Measurements from ENCODE around the gene MMRN1.
A peak's percentile ranks its signal among the peaks of the same experiment; 100 is the strongest.

MMRN1 gene, protein sequence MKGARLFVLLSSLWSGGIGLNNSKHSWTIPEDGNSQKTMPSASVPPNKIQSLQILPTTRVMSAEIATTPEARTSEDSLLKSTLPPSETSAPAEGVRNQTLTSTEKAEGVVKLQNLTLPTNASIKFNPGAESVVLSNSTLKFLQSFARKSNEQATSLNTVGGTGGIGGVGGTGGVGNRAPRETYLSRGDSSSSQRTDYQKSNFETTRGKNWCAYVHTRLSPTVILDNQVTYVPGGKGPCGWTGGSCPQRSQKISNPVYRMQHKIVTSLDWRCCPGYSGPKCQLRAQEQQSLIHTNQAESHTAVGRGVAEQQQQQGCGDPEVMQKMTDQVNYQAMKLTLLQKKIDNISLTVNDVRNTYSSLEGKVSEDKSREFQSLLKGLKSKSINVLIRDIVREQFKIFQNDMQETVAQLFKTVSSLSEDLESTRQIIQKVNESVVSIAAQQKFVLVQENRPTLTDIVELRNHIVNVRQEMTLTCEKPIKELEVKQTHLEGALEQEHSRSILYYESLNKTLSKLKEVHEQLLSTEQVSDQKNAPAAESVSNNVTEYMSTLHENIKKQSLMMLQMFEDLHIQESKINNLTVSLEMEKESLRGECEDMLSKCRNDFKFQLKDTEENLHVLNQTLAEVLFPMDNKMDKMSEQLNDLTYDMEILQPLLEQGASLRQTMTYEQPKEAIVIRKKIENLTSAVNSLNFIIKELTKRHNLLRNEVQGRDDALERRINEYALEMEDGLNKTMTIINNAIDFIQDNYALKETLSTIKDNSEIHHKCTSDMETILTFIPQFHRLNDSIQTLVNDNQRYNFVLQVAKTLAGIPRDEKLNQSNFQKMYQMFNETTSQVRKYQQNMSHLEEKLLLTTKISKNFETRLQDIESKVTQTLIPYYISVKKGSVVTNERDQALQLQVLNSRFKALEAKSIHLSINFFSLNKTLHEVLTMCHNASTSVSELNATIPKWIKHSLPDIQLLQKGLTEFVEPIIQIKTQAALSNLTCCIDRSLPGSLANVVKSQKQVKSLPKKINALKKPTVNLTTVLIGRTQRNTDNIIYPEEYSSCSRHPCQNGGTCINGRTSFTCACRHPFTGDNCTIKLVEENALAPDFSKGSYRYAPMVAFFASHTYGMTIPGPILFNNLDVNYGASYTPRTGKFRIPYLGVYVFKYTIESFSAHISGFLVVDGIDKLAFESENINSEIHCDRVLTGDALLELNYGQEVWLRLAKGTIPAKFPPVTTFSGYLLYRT
- total RNA-seq: 0 to 1.2 (median 0.05) reads per million in 3 experiments

DNA sequence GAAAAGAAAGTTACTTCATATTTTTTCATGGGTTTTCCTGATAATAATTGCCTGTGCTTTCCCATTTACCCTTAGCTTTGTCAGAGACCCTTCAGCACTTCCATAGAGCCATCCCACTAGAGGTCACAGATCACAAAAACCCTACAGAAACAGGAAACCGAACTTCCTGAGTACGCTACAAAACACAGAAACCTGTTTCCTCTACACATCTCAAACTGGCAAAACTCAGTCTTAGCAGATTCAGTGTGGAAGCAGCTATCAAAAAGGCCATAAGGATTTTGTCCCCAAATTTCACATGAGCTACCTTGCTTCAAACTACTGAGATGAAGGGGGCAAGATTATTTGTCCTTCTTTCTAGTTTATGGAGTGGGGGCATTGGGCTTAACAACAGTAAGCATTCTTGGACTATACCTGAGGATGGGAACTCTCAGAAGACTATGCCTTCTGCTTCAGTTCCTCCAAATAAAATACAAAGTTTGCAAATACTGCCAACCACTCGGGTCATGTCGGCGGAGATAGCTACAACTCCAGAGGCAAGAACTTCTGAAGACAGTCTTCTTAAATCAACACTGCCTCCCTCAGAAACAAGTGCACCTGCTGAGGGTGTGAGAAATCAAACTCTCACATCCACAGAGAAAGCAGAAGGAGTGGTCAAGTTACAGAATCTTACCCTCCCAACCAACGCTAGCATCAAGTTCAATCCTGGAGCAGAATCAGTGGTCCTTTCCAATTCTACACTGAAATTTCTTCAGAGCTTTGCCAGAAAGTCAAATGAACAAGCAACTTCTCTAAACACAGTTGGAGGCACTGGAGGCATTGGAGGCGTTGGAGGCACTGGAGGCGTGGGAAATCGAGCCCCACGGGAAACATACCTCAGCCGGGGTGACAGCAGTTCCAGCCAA is at the start of gene MMRN1:
Gene MMRN1 (plus strand): TSS at position 206 of the 902 bp plus-strand sequence. CDS start 118 bp downstream, at position 324.
- peak; percentile 0 for DNase-seq

DNA sequence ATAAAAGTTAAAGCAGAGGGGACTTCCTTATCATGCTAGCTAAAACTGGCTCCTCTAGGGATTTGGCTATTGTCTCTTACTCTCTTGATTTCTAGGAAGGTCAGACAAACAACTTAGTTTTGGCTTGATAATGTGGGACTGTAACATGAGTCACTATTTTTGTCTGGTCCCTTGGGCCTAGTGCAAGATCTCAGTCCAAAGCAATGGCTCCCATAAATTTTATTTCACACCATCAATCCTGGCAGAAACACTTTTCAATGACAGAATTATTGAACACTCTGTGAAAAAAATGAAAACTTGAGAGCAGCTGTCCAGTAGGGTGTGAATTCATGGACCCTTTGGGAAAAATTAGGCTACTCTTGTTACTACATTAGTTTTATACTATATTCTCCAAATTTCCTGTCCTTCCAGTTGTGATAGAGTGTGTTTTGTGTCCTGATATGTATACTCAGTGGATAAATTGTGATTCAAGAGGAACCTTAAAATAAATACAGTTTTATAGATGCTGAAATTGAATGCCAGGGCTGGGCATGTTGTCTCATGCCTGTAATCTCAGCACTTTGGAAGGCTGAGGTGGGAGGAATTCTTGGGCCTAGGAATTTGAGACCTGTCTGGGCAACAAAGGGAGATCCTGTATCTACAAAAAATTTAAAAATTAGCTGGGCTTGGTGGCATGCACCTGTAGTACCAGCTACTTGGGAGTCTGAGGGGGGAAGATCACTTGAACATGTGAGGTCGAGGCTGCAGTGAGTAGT is 46.9 kb upstream of the MMRN1 start:
- DNase-seq: no peak

GRCh38 chr4:89855236-89855635 is 39.4 kb upstream of the MMRN1 start:
- DNase-seq: no peak

GRCh38 chr4:89860971-89861370 is 33.7 kb upstream of the MMRN1 start:
- no peak for DNase-seq

- DNase-seq: no peak
Observed at GRCh38 chr4:89863533-89863932, 31.1 kb upstream of the MMRN1 start.

DNA sequence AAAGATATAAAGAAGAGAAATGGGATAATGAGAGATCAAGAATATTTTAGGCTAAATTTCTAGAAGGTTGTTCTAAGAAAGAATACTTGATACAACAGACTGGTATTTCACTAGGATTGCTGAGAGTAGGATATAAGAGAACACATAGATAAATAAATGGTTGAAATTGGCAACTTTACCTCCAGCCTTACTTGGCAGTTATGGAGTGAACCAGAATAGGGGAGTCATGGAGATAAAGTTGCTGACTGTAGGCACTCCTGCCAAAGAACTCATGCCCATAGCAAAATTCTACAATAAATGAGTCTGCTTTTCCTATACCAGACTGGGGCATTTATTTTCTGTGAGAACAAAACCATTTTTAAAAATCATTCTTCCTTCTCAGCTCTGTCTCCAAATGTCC is 26.4 kb upstream of the MMRN1 start:
- no peak for DNase-seq

GRCh38 chr4:89868999-89869589 is 25.6 kb upstream of the MMRN1 start:
- no peak for DNase-seq

DNA sequence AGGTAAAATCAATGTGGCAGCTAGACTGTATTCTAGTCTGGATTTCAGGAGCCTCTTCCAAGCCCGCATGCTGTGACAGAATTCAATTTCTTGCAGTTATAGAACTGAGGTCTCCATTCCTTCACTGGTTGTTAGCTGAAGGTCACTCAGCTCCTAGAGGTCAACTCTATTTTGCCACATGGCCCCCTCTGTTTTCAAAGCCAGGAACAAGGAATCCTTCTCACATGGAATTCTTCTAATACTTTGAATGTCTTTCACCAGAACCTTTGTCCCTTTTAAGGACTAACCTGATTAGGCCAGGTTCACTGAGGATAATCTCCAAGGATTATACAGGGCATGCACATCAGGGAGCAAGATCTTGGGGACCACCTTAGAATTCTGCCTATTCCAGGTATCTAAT is 23.4 kb upstream of the MMRN1 start:
- DNase-seq: no peak

DNA sequence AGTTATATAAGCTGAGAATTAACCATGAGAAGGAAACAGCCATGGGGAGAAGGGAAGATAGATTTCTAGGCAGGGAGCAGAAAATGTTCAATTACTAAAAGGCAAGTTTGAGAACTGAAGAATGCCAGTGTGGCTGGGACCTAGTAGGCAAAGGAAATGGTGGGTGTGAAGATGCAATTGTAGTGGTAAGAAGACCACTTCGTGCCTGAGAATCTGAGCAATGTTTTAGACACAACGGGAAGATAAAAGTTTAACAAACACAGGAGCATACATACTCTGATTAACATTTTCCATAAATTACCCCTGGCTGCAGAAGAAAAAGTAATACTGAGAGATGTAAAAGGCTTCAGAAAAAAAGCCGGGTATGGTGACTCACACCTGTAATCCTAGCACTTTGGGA is 18.1 kb upstream of the MMRN1 start:
- no peak for DNase-seq

GRCh38 chr4:89878611-89879010 is 16.0 kb upstream of the MMRN1 start:
- DNase-seq: no peak

DNA sequence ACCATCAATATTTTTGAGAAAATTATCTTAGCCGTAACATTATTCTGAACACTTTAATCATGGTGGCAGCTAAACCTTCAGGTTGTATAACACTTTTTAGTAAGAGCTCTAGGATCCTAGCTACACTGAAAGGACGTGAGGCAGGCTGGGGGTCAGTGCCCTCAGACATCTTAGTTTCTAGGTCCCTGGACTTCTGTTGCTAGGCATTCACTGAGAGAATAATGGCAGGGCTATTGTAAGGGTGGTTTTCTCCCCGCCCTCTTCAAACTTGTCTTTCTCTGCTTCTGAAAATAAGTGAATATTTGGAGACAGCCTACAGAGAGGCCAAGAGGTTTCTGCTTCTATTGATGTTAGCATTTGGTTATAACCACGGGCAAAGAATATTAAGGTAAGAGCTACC is 15.4 kb upstream of the MMRN1 start:
- DNase-seq: no peak

GRCh38 chr4:89889289-89889688 is 5.4 kb upstream of the MMRN1 start:
- DNase-seq: no peak

- no peak for DNase-seq
Observed at GRCh38 chr4:89897867-89898266, 3.2 kb downstream of the MMRN1 start.

DNA sequence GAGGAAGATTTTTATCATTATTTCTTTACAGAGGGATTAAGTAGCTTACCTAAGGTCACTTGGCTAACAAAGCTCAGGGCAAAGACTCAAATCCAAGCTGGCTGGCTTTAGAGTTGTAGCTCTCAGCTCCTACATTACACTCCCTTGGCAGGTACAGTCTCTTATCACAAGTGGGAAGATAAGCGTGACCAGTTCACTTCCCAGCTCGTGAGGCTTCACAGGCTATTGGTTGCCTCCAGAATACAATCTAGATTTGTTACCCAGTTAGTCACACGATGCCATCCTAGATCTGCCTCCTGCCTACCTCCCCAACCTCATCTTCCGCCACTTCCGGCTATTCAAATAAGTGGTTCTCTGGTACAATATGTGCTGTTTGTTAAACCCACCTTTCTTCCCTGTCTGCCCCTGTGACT is 3.7 kb downstream of the MMRN1 start:
- DNase-seq: no peak

DNA sequence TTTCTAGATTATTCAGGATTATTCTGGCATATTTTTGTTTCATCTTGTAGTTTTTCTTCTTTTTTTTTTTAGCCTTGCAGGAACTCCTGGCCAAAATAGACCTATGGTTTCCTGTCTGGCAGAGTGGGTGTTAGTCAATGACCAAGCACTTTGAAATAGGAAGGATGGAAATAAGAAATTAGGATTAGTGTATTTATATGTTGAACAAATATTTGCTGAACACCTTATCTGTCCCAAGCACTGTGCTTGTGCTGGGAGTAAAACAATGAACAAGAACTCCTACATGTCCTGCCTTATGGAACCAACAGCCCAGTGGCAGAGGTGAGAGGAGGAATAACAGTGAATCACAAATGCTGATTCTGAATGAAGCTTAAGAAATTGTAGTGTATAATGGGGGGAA is 4.5 kb downstream of the MMRN1 start:
- no peak for DNase-seq

- DNase-seq: no peak
Observed at GRCh38 chr4:89899854-89900253, 5.2 kb downstream of the MMRN1 start.

DNA sequence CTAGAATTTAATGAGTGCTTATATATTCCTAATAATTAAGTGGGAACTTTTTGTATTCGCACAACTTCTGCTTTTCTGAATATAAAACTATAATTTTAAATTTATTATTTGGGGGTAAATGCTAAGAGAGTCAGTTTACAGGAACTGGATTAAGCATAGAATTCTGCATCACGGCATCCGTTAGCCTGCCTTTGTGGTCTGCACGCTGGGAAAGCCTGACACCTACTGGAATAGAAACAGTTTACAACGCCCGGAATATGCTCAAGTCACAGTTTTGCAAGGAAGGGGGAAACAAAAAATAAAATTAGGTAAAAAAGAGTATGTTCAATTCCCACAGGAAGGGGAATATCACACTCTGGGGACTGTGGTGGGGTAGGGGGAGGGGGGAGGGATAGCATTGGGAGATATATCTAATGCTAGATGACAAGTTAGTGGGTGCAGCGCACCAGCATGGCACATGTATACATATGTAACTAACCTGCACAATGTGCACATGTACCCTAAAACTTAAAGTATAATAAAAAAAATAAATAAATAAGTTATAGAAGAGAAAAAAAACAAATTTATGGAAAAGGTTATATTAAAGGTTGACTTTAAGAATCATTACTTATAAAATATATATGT is 7.3 kb downstream of the MMRN1 start:
- peak; percentile 38 for DNase-seq

DNA sequence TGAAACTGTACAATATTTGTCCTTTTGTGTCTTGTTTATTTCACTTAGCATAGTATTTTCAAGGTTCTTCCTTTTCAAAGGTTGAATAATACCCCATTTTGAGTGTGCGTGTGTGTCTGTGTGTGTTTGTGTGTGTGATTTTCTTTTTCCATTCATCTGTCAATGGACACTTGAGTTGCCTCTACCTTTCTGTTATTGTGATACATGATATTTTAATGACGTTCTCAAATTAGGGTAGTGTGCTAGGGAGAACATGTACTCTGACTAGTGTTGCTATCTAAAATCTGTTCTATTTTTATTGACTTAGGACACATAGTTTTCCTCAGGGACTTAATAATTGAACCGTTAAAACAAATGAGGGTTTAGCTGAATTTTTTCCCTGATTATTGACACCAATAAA is 9.9 kb downstream of the MMRN1 start:
- no peak for DNase-seq

DNA sequence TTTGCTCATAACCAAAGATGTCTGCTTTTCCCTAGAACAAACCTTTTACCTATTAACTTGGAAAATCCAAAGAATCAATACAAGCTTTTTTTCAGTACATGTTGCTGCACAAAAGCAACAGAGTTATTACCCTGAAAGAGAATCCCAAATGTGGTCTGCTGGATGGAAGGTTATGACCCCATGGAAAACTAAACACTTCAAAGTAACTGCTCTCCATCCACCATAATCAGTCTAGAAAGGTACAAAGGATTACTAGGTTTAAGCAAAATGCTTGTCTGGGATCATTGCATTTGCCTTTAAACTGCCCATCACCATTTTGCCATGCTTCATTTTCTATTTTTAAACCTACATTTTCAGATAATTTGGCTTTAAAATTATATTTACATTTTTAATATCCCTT is 11.7 kb downstream of the MMRN1 start:
- no peak for DNase-seq

- DNase-seq: no peak
Observed at GRCh38 chr4:89906777-89907521, 12.3 kb downstream of the MMRN1 start.
